Nephron (organoid): ENCODE data around the gene EDEM2.

Experiments used
- H3K27ac Mint-ChIP-seq, 3 experiments: 2 replicates each; pipeline ENCODE4 v1.8.0; 2020; ENCODE audit warnings: mixed read lengths in 3 of 3, mild to moderate bottlenecking in 2 of 3, moderate library complexity in 1 of 3
- H3K27me3 Mint-ChIP-seq: 2 replicates; pipeline ENCODE4 v1.8.0; 2021; ENCODE audit warnings: low read depth, mild to moderate bottlenecking, moderate library complexity, mixed read lengths
- H3K36me3 Mint-ChIP-seq: 2 replicates; pipeline ENCODE4 v1.8.0; 2020; ENCODE audit warnings: low read depth, mixed read lengths
- H3K4me1 Mint-ChIP-seq: 2 replicates; pipeline ENCODE4 v1.8.0; 2020; ENCODE audit warnings: mixed read lengths
- H3K4me3 Mint-ChIP-seq, 3 experiments: 2 replicates each; pipeline ENCODE4 v1.8.0; 2020; ENCODE audit warnings: mild to moderate bottlenecking in 3 of 3, mixed read lengths in 3 of 3, moderate library complexity in 2 of 3
- H3K9me3 Mint-ChIP-seq: 2 replicates; pipeline ENCODE4 v1.8.0; 2020; ENCODE audit warnings: mixed read lengths
- TF ChIP-seq, protein P1 (sequence below), 3 experiments: fragments of 200-600 bp; sonication (generic); IDR thresholded peaks; one replicate each; pipeline ENCODE4 v1.5.0; 2021; ENCODE audit warnings: antibody characterized with exemption in 3 of 3; ENCODE audit not compliant: unreplicated experiment in 3 of 3

The EDEM2 gene

DNA sequence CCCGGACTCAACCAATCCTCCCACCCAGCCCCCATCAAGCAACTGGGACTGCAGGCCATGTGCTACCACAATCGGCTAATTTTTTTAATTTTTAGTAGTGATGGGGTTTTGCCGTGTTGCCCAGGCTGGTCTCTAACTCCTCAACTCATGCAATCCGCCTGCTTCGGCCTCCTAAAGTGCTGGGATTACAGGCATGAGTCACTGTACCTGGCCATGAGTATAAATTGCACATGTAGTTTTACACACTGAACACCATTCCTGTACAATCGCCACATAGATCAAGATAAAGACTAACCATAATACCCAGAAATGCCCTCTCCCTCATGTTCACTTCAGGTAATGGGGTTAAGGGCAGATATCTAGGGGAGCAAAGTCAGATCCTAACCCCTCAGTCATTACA lies 80.9 kb downstream of the EDEM2 start:
- Mint-ChIP-seq H3K27me3 (no peaks in the 10 kb centered on the region), H3K9me3 (peaks cover 3% of the 10 kb centered on the region), H3K4me3 (no peak overlapping the region), H3K4me1 (no peaks in the 10 kb centered on the region), H3K27ac (no peak overlapping the region), H3K36me3 (peaks cover 66% of the 10 kb centered on the region)
- TF ChIP-seq, protein P1, sequence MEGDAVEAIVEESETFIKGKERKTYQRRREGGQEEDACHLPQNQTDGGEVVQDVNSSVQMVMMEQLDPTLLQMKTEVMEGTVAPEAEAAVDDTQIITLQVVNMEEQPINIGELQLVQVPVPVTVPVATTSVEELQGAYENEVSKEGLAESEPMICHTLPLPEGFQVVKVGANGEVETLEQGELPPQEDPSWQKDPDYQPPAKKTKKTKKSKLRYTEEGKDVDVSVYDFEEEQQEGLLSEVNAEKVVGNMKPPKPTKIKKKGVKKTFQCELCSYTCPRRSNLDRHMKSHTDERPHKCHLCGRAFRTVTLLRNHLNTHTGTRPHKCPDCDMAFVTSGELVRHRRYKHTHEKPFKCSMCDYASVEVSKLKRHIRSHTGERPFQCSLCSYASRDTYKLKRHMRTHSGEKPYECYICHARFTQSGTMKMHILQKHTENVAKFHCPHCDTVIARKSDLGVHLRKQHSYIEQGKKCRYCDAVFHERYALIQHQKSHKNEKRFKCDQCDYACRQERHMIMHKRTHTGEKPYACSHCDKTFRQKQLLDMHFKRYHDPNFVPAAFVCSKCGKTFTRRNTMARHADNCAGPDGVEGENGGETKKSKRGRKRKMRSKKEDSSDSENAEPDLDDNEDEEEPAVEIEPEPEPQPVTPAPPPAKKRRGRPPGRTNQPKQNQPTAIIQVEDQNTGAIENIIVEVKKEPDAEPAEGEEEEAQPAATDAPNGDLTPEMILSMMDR (IDR thresholded peaks at IDR 0.05; ENCODE audit: unreplicated experiment in 3 of 3): no peak
